ENCODE measurements around the gene LBP. TPM values are rescaled to one million over a fixed set of nuclear protein-coding genes. Genes with fewer than 3 reads are reported as not detected.

The LBP gene
- total RNA-seq, 1 experiment from 2014 or later, result 0.15 TPM

DNA sequence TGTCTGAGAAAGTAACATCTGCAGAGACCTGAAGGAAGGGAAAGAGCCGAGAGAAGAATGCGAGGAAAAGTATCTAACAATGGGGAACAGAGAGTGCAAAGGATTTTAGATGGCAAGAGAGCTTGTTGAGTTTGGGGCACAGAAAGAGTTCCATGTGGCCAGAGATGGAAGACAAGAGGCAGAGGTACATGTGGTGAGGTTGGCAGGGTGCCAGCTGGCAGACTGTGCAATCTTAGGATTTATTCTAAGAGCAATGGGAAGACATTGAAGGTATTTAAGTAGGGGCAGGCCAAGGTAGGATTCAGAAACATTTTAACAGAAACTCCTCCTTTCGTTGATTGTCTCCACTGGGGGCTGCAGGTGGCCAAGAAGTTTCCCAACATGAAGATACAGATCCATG, 20.4 kb upstream of the LBP start:
- H3K27me3 ChIP-seq (ENCODE audit: control insufficient read depth, insufficient read depth, low read length), result no peaks in the 10 kb centered on the region

DNA sequence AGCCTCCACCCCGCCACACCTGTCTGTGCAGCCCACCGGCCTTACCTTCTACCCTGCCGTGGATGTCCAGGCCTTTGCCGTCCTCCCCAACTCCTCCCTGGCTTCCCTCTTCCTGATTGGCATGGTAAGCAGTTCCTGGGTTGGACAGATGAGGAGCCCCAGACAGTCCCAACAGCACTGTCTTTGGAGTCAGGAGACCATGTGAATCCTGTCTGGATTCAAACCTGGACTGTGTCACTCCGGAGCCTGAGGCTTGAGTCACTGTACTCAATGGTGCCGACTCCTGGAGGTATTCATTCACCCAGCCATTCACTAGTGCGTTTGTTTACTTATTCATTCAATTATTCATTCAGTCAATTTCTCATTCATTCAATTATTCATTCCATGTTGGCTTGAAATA, 20.0 kb upstream of the LBP start:
- no peak for ATAC-seq
- DNase-seq (ENCODE audit: low read depth, low spot score), result no peak
- no TSS peak for BruUV-seq (replicated peaks)
- TF ChIP-seq TCF7L2 (IDR thresholded peaks at IDR 0.05; ENCODE audit: low read depth, low read length) (no peak), CTCF (IDR thresholded peaks at IDR 0.05) (no peak), REST (IDR thresholded peaks at IDR 0.05; ENCODE audit: insufficient read depth in 1 of 2, low read depth in 2 of 2, low read length in 1 of 2) (no peak), POLR2AphosphoS5 (IDR thresholded peaks at IDR 0.05; ENCODE audit: low read depth, low read length) (no peak), SIN3A (IDR thresholded peaks at IDR 0.05; ENCODE audit: borderline replicate concordance, insufficient read depth, low read depth, low read length) (no peak)
- Histone ChIP-seq H3K4me3 (ENCODE audit: low read depth in 2 of 2, low read length in 2 of 2) (no peak overlapping the region), H3K9me3 (ENCODE audit: control insufficient read depth, insufficient read depth, low read depth, low read length) (no peaks in the 10 kb centered on the region), H3K27me3 (ENCODE audit: control insufficient read depth, insufficient read depth, low read length) (no peaks in the 10 kb centered on the region), H3K27ac (ENCODE audit: low read length) (no peak overlapping the region), H3K36me3 (ENCODE audit: control insufficient read depth, insufficient read depth, low read length) (no peaks in the 10 kb centered on the region), H3K4me1 (ENCODE audit: control insufficient read depth, insufficient read depth, low read length) (no peaks in the 10 kb centered on the region)
- ChIA-PET POLR2A (no interaction called here), CTCF (no interaction called here)
- in situ Hi-C loops (cut with HindIII; ENCODE audit: low pct_unique_long_range_greater_than_20kb, low sequenced_read_pairs), result no loop called here
- intact Hi-C loops (cut with micrococcal nuclease; ENCODE audit: unreplicated experiment), result loop anchor here (10.0 kb wide), 1 partner anchor 272 kb away; no protein-coding TSS in a partner anchor

More for the DNA sequence above, 20.4 kb upstream of the LBP start:
- ChIA-PET POLR2A (no interaction called here), CTCF (no interaction called here)
- Histone ChIP-seq H3K36me3 (ENCODE audit: control insufficient read depth, insufficient read depth, low read length) (no peaks in the 10 kb centered on the region), H3K4me1 (ENCODE audit: control insufficient read depth, insufficient read depth, low read length) (no peaks in the 10 kb centered on the region), H3K9me3 (ENCODE audit: control insufficient read depth, insufficient read depth, low read depth, low read length) (no peaks in the 10 kb centered on the region), H3K4me3 (ENCODE audit: low read depth in 2 of 2, low read length in 2 of 2) (no peak overlapping the region), H3K27ac (ENCODE audit: low read length) (no peak overlapping the region)
- in situ Hi-C loops (cut with HindIII; ENCODE audit: low pct_unique_long_range_greater_than_20kb, low sequenced_read_pairs) (no loop called here), intact Hi-C loops (cut with micrococcal nuclease; ENCODE audit: unreplicated experiment) (loop anchor here (10.0 kb wide), 1 partner anchor 271 kb away; no protein-coding TSS in a partner anchor)
- TF ChIP-seq SIN3A (IDR thresholded peaks at IDR 0.05; ENCODE audit: borderline replicate concordance, insufficient read depth, low read depth, low read length), result no peak
- TF ChIP-seq REST (IDR thresholded peaks at IDR 0.05; ENCODE audit: insufficient read depth in 1 of 2, low read depth in 2 of 2, low read length in 1 of 2), result no peak
- BruUV-seq (replicated peaks), result no TSS peak
- ATAC-seq, result no peak
- no peak for DNase-seq (ENCODE audit: low read depth, low spot score)
